SH-SY5Y (cell line): ENCODE data around the gene BRI3BP.

ENCODE experiments used
- GATA2 ChIP-seq: IDR thresholded peaks from 2 replicates; pipeline ENCODE4 v1.6.1; 2011; ENCODE audit warnings: mild to moderate bottlenecking, low read depth, low read length
- GATA3 ChIP-seq: IDR thresholded peaks from 2 replicates; pipeline ENCODE4 v1.6.1; 2011; ENCODE audit warnings: low read depth, mild to moderate bottlenecking, low read length, moderate library complexity

DNA sequence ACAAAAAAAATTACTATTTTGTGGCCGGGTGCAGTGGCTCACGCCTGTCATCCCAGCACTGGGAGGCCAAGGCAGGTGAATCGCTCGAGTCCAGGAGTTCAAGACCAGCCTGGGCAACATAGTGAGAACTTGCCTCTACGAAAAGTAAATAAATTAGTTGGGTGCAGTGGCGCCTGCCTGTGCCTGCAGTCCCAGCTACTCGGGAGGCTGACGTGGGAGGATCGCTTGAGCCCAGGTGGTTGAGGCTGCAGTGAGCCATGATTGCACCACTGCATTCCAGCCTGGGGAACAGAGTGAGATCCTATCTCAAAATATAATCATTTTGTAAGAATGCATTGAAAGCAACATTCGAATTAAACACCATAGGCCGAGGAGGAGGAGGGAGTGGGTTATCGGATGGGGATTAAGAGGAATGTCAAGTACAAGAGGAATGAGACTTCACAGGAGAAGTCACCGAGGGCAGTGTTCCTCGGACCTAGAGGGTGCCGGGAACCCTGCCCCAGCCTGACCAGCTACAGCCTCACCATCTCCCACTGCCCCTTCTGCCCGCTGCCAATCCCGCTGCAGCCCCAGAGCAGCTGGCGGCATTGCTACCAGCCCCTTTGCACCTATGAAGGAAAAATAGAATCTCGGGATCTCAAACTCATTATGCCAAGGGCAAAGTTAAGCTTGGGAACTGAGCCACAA lies 39.2 kb downstream of the BRI3BP start:
- TF ChIP-seq GATA2 (no peak), GATA3 (no peak)
